22Rv1 (cell line): ENCODE results near the gene MPHOSPH10.

Experiments used
- CTCF ChIP-seq: fragments of 450-650 bp; IDR thresholded peaks from 2 replicates; pipeline ENCODE4 v1.5.1; 2017; ENCODE audit warnings: mild to moderate bottlenecking
- ZFX ChIP-seq: fragments of 450-650 bp; IDR thresholded peaks from 2 replicates; pipeline ENCODE4 v1.6.1; 2017; ENCODE audit warnings: antibody characterized with exemption, borderline replicate concordance

- TF ChIP-seq CTCF (no peak), ZFX (no peak)
Measured at GRCh38 chr2:71130905-71131244, 441 bp downstream of the MPHOSPH10 start.
